Uterus (tissue), 4 donors: Measurements from ENCODE around the gene NRXN2. TPM values are rescaled to one million over a fixed set of nuclear protein-coding genes. Genes with fewer than 3 reads are reported as not detected.

ENCODE experiments used
- DNase-seq, 2 donors: peaks; one replicate each; pipeline ENCODE4 v3.0.0-alpha.2; 2019 to 2020
- H3K27ac ChIP-seq, 2 donors: fragments of 200-600 bp; sonication (generic); 1 replicate in 1 of 2; 2 replicates in 1 of 2; pipeline ENCODE4 v1.5.1; 2016 to 2018
- H3K27me3 ChIP-seq, 2 donors: fragments of 200-600 bp; sonication (generic); one replicate each; pipeline ENCODE4 v1.5.1; 2018 to 2019; ENCODE audit warnings: control low read depth in 1 of 2
- H3K36me3 ChIP-seq, 2 donors: fragments of 200-600 bp; sonication (generic); one replicate each; pipeline ENCODE4 v1.5.1; 2019; ENCODE audit warnings: control low read depth in 1 of 2
- H3K4me1 ChIP-seq, 2 donors: fragments of 200-600 bp; sonication (generic); one replicate each; pipeline ENCODE4 v1.5.1; 2018 to 2019; ENCODE audit warnings: control low read depth in 1 of 2
- H3K4me3 ChIP-seq, 2 donors: fragments of 200-600 bp; sonication (generic); 1 replicate in 1 of 2; 2 replicates in 1 of 2; pipeline ENCODE4 v1.5.1; 2018 to 2019; ENCODE audit warnings: mild to moderate bottlenecking in 1 of 2
- H3K9me3 ChIP-seq, 2 donors: fragments of 200-600 bp; sonication (generic); one replicate each; pipeline ENCODE4 v1.5.1; 2019; ENCODE audit warnings: control low read depth in 1 of 2
- CTCF ChIP-seq, 4 experiments: fragments of 200-600 bp in 2 of 4; fragments of 450-650 bp in 2 of 4; sonication (generic) in 2 of 4; IDR thresholded peaks; one replicate each; pipeline ENCODE4 v1.5.1; 2016 to 2019; ENCODE audit warnings: antibody characterized with exemption in 4 of 4, mild to moderate bottlenecking in 2 of 4, moderate library complexity in 1 of 4
- POLR2A ChIP-seq, 2 donors: fragments of 450-650 bp; IDR thresholded peaks; one replicate each; pipeline ENCODE4 v1.6.1; 2016; ENCODE audit warnings: antibody characterized with exemption in 2 of 2, mild to moderate bottlenecking in 1 of 2, moderate library complexity in 1 of 2
- intact Hi-C: fragments of 100-400 bp; cut with DNase I; formaldehyde crosslinking; loops from one replicate; pipeline ENCODE4 v1.15.1; 2023; ENCODE audit warnings: low total_unique reads
- total RNA-seq, 4 donors: library from RNA; depleted of rRNA in 3 of 4; stranded (reverse); fragments of >200 nt in 3 of 4; gene quantifications; one replicate each; pipeline versions ENCODE4 v1.1.0 to v1.2.4, GENCODE V29; 2014 to 2023
- donor health status: DM: yes; HTN: yes; CAD: no.

Gene NRXN2
- total RNA-seq, 4 donors from 2014 or later, result 0.88 to 48.4 (median 12.6) TPM

GRCh38 chr11:64569300-64569970 is 153.6 kb downstream of the NRXN2 start:
- Histone ChIP-seq H3K9me3 (no peaks in the 10 kb centered on the region), H3K27ac (no peak overlapping the region), H3K4me1 (peaks cover 0 to 4% of the 10 kb centered on the region in 2 donors), H3K4me3 (no peak overlapping the region), H3K27me3 (no peaks in the 10 kb centered on the region), H3K36me3 (no peaks in the 10 kb centered on the region)
- TF ChIP-seq POLR2A (IDR thresholded peaks at IDR 0.05) (no peak), CTCF (IDR thresholded peaks at IDR 0.05) (no peak)
- intact Hi-C loops, result no loop called here
- no peak for DNase-seq

GRCh38 chr11:64568584-64569140 is 154.3 kb downstream of the NRXN2 start:
- no peak overlapping the region for H3K27ac ChIP-seq
- no peaks in the 10 kb centered on the region for H3K9me3 ChIP-seq
- no peaks in the 10 kb centered on the region for H3K27me3 ChIP-seq
- intact Hi-C loops, result no loop called here
- no peak for TF ChIP-seq POLR2A (IDR thresholded peaks at IDR 0.05)
- no peak for TF ChIP-seq CTCF (IDR thresholded peaks at IDR 0.05)
- peaks cover 0 to 4% of the 10 kb centered on the region in 2 donors for H3K4me1 ChIP-seq
- no peaks in the 10 kb centered on the region for H3K36me3 ChIP-seq
- no peak for DNase-seq
- no peak overlapping the region for H3K4me3 ChIP-seq

DNA sequence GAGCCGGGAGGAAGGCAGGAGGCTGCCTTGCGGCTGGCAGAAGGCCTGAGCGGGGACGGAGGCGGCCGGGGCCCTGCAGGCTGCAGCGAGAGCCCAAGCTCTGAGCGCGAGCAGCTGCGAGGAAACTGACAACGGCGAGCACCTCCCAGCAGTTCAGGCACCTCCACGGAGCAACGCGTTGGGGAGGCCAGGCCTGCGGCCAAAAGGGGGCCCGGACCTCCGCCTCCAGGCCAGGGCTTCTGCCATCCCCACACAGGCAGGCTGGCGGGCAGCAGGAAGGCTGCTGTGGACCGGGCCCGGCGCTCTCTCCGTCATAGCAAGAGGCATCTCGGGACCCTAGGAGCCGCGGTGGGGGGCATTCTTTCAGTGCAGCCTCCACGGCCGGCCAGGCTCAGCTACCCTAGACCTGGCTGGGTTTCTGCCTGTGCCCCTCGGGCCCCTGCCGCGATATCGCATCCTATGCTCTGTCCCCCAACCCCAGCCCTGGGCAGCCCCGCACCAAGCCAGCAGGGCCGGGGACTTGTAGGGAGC is 154.9 kb downstream of the NRXN2 start:
- H3K36me3 ChIP-seq, result no peaks in the 10 kb centered on the region
- H3K4me3 ChIP-seq, result no peak overlapping the region
- TF ChIP-seq CTCF (IDR thresholded peaks at IDR 0.05), result no peak
- no peak for TF ChIP-seq POLR2A (IDR thresholded peaks at IDR 0.05)
- H3K27ac ChIP-seq, result no peak overlapping the region
- no peaks in the 10 kb centered on the region for H3K27me3 ChIP-seq
- H3K9me3 ChIP-seq, result no peaks in the 10 kb centered on the region
- peaks cover 0 to 4% of the 10 kb centered on the region in 2 donors for H3K4me1 ChIP-seq
- no peak for DNase-seq
- intact Hi-C loops, result no loop called here

DNA sequence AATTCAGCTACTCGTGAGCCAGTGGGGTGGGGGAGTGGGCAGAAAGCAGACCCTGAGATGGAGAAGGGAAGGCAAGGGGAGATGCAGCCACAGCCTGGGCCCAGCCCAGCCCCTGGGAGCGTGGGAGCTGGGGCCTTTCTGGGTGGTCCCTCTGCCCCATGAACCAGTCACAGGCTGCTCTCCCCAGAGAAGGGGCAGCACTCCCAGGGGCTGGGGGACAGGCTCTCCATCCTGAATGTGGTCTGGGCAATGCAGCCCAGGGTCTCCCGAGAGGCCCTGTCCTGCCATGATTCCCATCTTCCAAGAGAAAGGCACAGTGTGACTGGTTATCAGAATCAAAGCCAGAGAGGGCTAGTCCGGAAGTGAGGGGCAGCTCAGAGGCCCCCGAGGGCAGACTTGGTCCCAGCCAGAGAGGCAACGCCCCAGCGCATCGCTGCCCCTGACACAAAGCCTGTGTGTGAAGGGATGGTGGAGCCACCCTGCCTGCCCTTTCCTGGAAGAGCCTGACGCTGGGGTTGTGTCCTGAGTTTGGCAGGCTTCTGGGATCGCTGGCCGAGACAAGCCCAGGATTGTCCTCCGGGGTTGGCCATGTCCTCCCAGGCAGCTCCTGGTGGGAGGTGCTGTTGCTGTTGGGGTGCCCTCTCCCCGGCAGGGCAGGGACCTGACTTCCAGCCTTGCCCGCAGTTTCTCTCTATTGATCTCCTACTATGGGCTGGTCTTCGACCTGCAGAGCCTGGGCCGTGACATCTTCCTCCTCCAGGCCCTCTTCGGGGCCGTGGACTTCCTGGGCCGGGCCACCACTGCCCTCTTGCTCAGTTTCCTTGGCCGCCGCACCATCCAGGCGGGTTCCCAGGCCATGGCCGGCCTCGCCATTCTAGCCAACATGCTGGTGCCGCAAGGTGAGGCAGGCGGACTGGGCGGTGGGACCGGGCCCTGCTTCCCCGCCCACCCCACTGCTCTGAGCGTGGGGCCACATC is 155.8 kb downstream of the NRXN2 start:
- TF ChIP-seq POLR2A (IDR thresholded peaks at IDR 0.05) (no peak), CTCF (IDR thresholded peaks at IDR 0.05) (no peak)
- H3K27ac ChIP-seq, result peak overlapping the region; percentile 64 to 79
- no peak overlapping the region for H3K4me3 ChIP-seq
- intact Hi-C loops, result no loop called here
- no peaks in the 10 kb centered on the region for H3K36me3 ChIP-seq
- no peaks in the 10 kb centered on the region for H3K27me3 ChIP-seq
- H3K9me3 ChIP-seq, result no peaks in the 10 kb centered on the region
- no peak for DNase-seq
- peaks cover 0 to 4% of the 10 kb centered on the region in 2 donors for H3K4me1 ChIP-seq
